IMR-90 (cell line): ENCODE data around the gene POM121. TPM values are rescaled to one million over a fixed set of nuclear protein-coding genes. Genes with fewer than 3 reads are reported as not detected.
"Not testable (repeated sequence)": the region's sequence is repeated elsewhere in the genome, so short reads cannot be mapped to it uniquely, and the experiment has no call there.

Experiments used
- ATAC-seq: fragments of 200-7000 bp; cut with Tn5 transposase; 2 replicates; pipeline ENCODE4 v1.9.1; 2020; ENCODE audit warnings: low read depth, mild to moderate bottlenecking, moderate library complexity
- BruUV-seq: library from RNA; stranded (reverse); fragments of 400-500 nt; replicated peaks from 2 replicates; lab custom pipeline; 2021; lab: Mats Ljungman, UMichigan
- CTCF ChIA-PET: fragments of 300-600 bp; formaldehyde crosslinking; extraction: SDS; loops from one replicate; lab custom pipeline; 2021; ENCODE audit warnings: antibody characterized with exemption; lab: Yijun Ruan, JAX
- POLR2A ChIA-PET: fragments of 300-600 bp; sonication (Branson Sonifier 250); formaldehyde crosslinking; loops from one replicate; lab custom pipeline; 2022; ENCODE audit warnings: antibody characterized with exemption; ENCODE audit not compliant: unreplicated experiment; lab: Charles Lee
- DNase-seq: peaks from one replicate; pipeline ENCODE4 v3.0.0; 2013
- H2AFZ ChIP-seq: replicated peaks from 2 replicates; pipeline ENCODE3; 2013; ENCODE audit warnings: low read length, mild to moderate bottlenecking; ENCODE audit not compliant: poor library complexity
- H2AK5ac ChIP-seq: 2 replicates; pipeline ENCODE4 v1.6.1; 2013; ENCODE audit warnings: low read depth, low read length, inconsistent platforms
- H2AK9ac ChIP-seq: replicated peaks from 2 replicates; pipeline ENCODE3; 2013; ENCODE audit warnings: mild to moderate bottlenecking, low read depth, low read length, moderate library complexity; ENCODE audit not compliant: poor library complexity
- H2BK120ac ChIP-seq: 2 replicates; pipeline ENCODE4 v1.6.1; 2013; ENCODE audit warnings: low read depth, low read length, inconsistent platforms
- H2BK15ac ChIP-seq: 3 replicates; pipeline ENCODE4 v1.6.1; 2013; ENCODE audit warnings: low read depth, low read length, inconsistent platforms
- H2BK20ac ChIP-seq: 2 replicates; pipeline ENCODE4 v1.6.1; 2013; ENCODE audit warnings: low read depth, mild to moderate bottlenecking, inconsistent platforms, low read length, moderate library complexity
- H2BK5ac ChIP-seq: 2 replicates; pipeline ENCODE4 v1.6.1; 2013; ENCODE audit warnings: mild to moderate bottlenecking, low read depth, low read length, inconsistent platforms; ENCODE audit not compliant: poor library complexity, severe bottlenecking
- H3K14ac ChIP-seq: replicated peaks from 2 replicates; pipeline ENCODE4 v1.6.1; 2013; ENCODE audit warnings: low read depth, low read length, inconsistent platforms
- H3K18ac ChIP-seq: 2 replicates; pipeline ENCODE4 v1.6.1; 2013; ENCODE audit warnings: low read depth, low read length, control low read depth
- H3K23ac ChIP-seq: 2 replicates; pipeline ENCODE4 v1.6.1; 2013; ENCODE audit warnings: low read depth, low read length, inconsistent platforms
- H3K27ac ChIP-seq: 2 replicates; pipeline ENCODE4 v1.5.1; 2013; ENCODE audit warnings: mild to moderate bottlenecking, control low read depth, low read length; ENCODE audit not compliant: insufficient read depth
- H3K27me3 ChIP-seq: 2 replicates; pipeline ENCODE4 v1.6.1; 2013; ENCODE audit warnings: low read length; ENCODE audit not compliant: control insufficient read depth, insufficient read depth
- H3K36me3 ChIP-seq: 2 replicates; pipeline ENCODE4 v1.6.1; 2013; ENCODE audit warnings: low read length, mixed read lengths; ENCODE audit not compliant: control insufficient read depth, insufficient read depth
- H3K4ac ChIP-seq: 2 replicates; pipeline ENCODE4 v1.6.1; 2013; ENCODE audit warnings: low read depth, low read length, inconsistent platforms
- H3K4me1 ChIP-seq: 2 replicates; pipeline ENCODE4 v1.6.1; 2013; ENCODE audit warnings: low read length, mixed read lengths; ENCODE audit not compliant: control insufficient read depth, insufficient read depth
- H3K4me2 ChIP-seq: 2 replicates; pipeline ENCODE4 v1.6.1; 2013; ENCODE audit warnings: low read depth, mild to moderate bottlenecking, control low read depth, low read length, moderate library complexity
- H3K4me3 ChIP-seq: 2 replicates; pipeline ENCODE4 v1.5.1; 2013; ENCODE audit warnings: low read depth, mild to moderate bottlenecking, control low read depth, low read length, moderate library complexity; ENCODE audit not compliant: insufficient read depth
- H3K56ac ChIP-seq: 2 replicates; pipeline ENCODE4 v1.6.1; 2013; ENCODE audit warnings: low read length, inconsistent platforms; ENCODE audit not compliant: insufficient read depth; ENCODE audit errors: extremely low read depth
- H3K79me1 ChIP-seq, 2 experiments: 2 replicates each; pipeline ENCODE4 v1.6.1; 2013; ENCODE audit warnings: low read length in 2 of 2, inconsistent platforms in 1 of 2, low read depth in 1 of 2
- H3K9ac ChIP-seq: 2 replicates; pipeline ENCODE4 v1.6.1; 2013; ENCODE audit warnings: low read depth, low read length, control low read depth
- H3K9me1 ChIP-seq: 2 replicates; pipeline ENCODE4 v1.6.1; 2013; ENCODE audit warnings: low read length, inconsistent platforms; ENCODE audit not compliant: insufficient read depth
- H3K9me3 ChIP-seq: 2 replicates; pipeline ENCODE4 v1.6.1; 2013; ENCODE audit warnings: low read length; ENCODE audit not compliant: control insufficient read depth, insufficient read depth
- H4K20me1 ChIP-seq: 2 replicates; pipeline ENCODE4 v1.6.1; 2013; ENCODE audit warnings: low read length, inconsistent platforms; ENCODE audit not compliant: insufficient read depth
- H4K5ac ChIP-seq: 2 replicates; pipeline ENCODE4 v1.6.1; 2013; ENCODE audit warnings: mild to moderate bottlenecking, low read depth, low read length, control low read depth
- H4K8ac ChIP-seq, 2 experiments: 2 replicates each; pipeline ENCODE4 v1.6.1; 2013; ENCODE audit warnings: low read depth in 2 of 2, low read length in 2 of 2, control low read depth in 1 of 2, inconsistent platforms in 1 of 2
- H4K91ac ChIP-seq: 2 replicates; pipeline ENCODE4 v1.6.1; 2013; ENCODE audit warnings: low read depth, low read length, inconsistent platforms; ENCODE audit not compliant: insufficient read depth
- WGBS, 2 experiments: methylation state at CpG; one replicate each; pipeline versions ENCODE4 v1.1.5 to v1.1.7; 2013; ENCODE audit warnings: missing lambda C conversion rate in 2 of 2; ENCODE audit not compliant: insufficient read length in 1 of 2; ENCODE audit errors: extremely low coverage in 2 of 2; 5-methylcytosine and 5-hydroxymethylcytosine counted together
- dilution Hi-C: fragments of 300-500 bp; cut with HindIII; formaldehyde crosslinking; loops from one replicate; pipeline ENCODE4 v1.14.3; 2018; ENCODE audit warnings: low sequenced_read_pairs; ENCODE audit not compliant: unreplicated experiment
- in situ Hi-C: fragments of 300-500 bp; cut with MboI; formaldehyde crosslinking; loops from 3 replicates; pipeline ENCODE4 v1.14.3; 2019; ENCODE audit warnings: low sequenced_read_pairs, inconsistent platforms, mixed read lengths
- intact Hi-C: fragments of 100-400 bp; cut with micrococcal nuclease; formaldehyde crosslinking; loops from 2 replicates; pipeline ENCODE4 v1.10.0; 2022
- polyA plus RNA-seq, 3 experiments: library from polyadenylated mRNA; depleted of rRNA; stranded (reverse); fragments of >200 nt; gene quantifications; 2 replicates each; pipeline ENCODE4 v1.2.3, GENCODE V29; 2012; ENCODE audit warnings: low replicate concordance in 1 of 3
- total RNA-seq: library from RNA; depleted of rRNA; stranded (reverse); fragments of >200 nt; gene quantifications from 2 replicates; pipeline ENCODE4 v1.2.3, GENCODE V29; 2012

Gene POM121
- total and polyA plus RNA-seq, 2 of the 4 experiments (the other 2 are of a cell fraction) = 1.8 to 15.5 TPM

- H3K23ac ChIP-seq, H3K9me3 ChIP-seq, H2BK120ac ChIP-seq, H2AK9ac ChIP-seq, H2AK5ac ChIP-seq, H4K91ac ChIP-seq, H2BK20ac ChIP-seq, H3K4me2 ChIP-seq, POLR2A ChIA-PET, H3K18ac ChIP-seq, H4K5ac ChIP-seq, dilution Hi-C loops, H4K8ac ChIP-seq, H2BK5ac ChIP-seq, H3K27me3 ChIP-seq, BruUV-seq, H3K9me1 ChIP-seq, H3K56ac ChIP-seq, H3K4me3 ChIP-seq, H3K14ac ChIP-seq, intact Hi-C loops, DNase-seq, in situ Hi-C loops, H3K27ac ChIP-seq, H2BK15ac ChIP-seq, H3K9ac ChIP-seq, H3K4ac ChIP-seq, CTCF ChIA-PET, ATAC-seq, H2AFZ ChIP-seq, H3K4me1 ChIP-seq, H4K20me1 ChIP-seq: not testable (repeated sequence)
- WGBS, 2 experiments = 88% methylated on average over 3 of the region's 6 CpGs; no CpG with 5 or more reads in 1 of the 2 experiments
- peaks cover 4 to 31% of the 10 kb centered on the region in 2 experiments; a peak in 3 of 4 replicates for H3K79me1 ChIP-seq
- H3K36me3 ChIP-seq = peaks cover 21% of the 10 kb centered on the region
Observed at GRCh38 chr7:72904740-72905139, 20.2 kb upstream of the POM121 start.

DNA sequence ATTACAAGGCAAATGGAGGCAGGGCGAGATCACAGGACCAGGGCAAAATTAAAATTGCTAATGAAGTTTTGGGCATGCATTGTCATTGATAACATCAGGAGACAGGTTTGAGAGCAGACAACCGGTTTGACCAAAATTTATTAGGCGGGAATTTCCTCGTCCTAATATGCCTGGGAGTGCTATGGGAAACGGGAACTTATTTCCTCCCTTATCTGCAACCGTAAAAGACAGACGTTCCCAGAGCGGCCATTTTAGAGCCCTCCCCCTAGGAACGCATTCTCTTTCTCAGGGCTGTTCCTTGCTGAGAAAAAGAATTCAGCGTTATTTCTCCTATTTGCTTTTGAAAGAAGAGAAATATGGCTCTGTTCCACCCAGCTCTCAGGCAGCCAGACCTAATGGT is 16.5 kb upstream of the POM121 start:
- dilution Hi-C loops, intact Hi-C loops, H4K91ac ChIP-seq, H2BK120ac ChIP-seq, H3K27me3 ChIP-seq, H3K4me1 ChIP-seq, H3K18ac ChIP-seq, H3K4me2 ChIP-seq, POLR2A ChIA-PET, H2BK5ac ChIP-seq, H2BK20ac ChIP-seq, H3K9ac ChIP-seq, H2AK5ac ChIP-seq, H4K20me1 ChIP-seq, CTCF ChIA-PET, ATAC-seq, H4K8ac ChIP-seq, H3K4ac ChIP-seq, H3K14ac ChIP-seq, H4K5ac ChIP-seq, H3K56ac ChIP-seq, H3K4me3 ChIP-seq, H3K9me3 ChIP-seq, H3K23ac ChIP-seq, BruUV-seq, H3K27ac ChIP-seq, H2BK15ac ChIP-seq, H3K9me1 ChIP-seq, in situ Hi-C loops, DNase-seq, H2AFZ ChIP-seq, H2AK9ac ChIP-seq: not testable (repeated sequence)
- WGBS, 2 experiments = no CpG with 5 or more reads among the region's 10 CpGs
- peaks cover 4 to 34% of the 10 kb centered on the region in 2 experiments; a peak in 3 of 4 replicates for H3K79me1 ChIP-seq
- peaks cover 16% of the 10 kb centered on the region for H3K36me3 ChIP-seq
